Amygdala (tissue), 56 donors: ENCODE measurements around the gene FAM53B.

Experiments
- DNase-seq, 56 donors: peaks; one replicate each; lab custom pipeline; 2025; lab: John Stamatoyannopoulos, UW

The FAM53B gene

GRCh38 chr10:124700293-124701037, 43.7 kb downstream of the FAM53B start:
- DNase-seq: no peak

- DNase-seq: no peak
Observed at GRCh38 chr10:124699471-124700292, 44.5 kb downstream of the FAM53B start.

GRCh38 chr10:124698545-124699469, 45.4 kb downstream of the FAM53B start:
- DNase-seq: no peak

GRCh38 chr10:124697837-124698544, 46.2 kb downstream of the FAM53B start:
- DNase-seq: no peak

- no peak for DNase-seq
Observed at GRCh38 chr10:124697443-124697836, 46.7 kb downstream of the FAM53B start.

- DNase-seq: no peak
Observed at GRCh38 chr10:124696446-124697392, 47.5 kb downstream of the FAM53B start.

GRCh38 chr10:124695259-124695658, 48.9 kb downstream of the FAM53B start:
- no peak for DNase-seq

- DNase-seq: no peak
Observed at GRCh38 chr10:124694481-124695220, 49.5 kb downstream of the FAM53B start.

GRCh38 chr10:124693801-124694416, 50.3 kb downstream of the FAM53B start:
- peak in 12 of 56 donors; percentile 27 to 71 (median 48) for DNase-seq

GRCh38 chr10:124693396-124693795, 50.8 kb downstream of the FAM53B start:
- DNase-seq: no peak

- no peak for DNase-seq
Observed at GRCh38 chr10:124692100-124692446, 52.1 kb downstream of the FAM53B start.

- peak in 1 of 56 donors; percentile 36 for DNase-seq
Observed at GRCh38 chr10:124691421-124692099, 52.6 kb downstream of the FAM53B start.

- DNase-seq: no peak
Observed at GRCh38 chr10:124691002-124691401, 53.2 kb downstream of the FAM53B start.

- DNase-seq: no peak
Observed at GRCh38 chr10:124689911-124690498, 54.2 kb downstream of the FAM53B start.

- DNase-seq: no peak
Observed at GRCh38 chr10:124688889-124689670, 55.1 kb downstream of the FAM53B start.

- DNase-seq: no peak
Observed at GRCh38 chr10:124688386-124688785, 55.8 kb downstream of the FAM53B start.
